A549 (cell line): ENCODE data around the gene POLR3C.

Source experiments
- SMC3 ChIP-seq: fragments of >200 bp; sonication (Bioruptor Twin); formaldehyde crosslinking; IDR thresholded peaks from 3 replicates; pipeline ENCODE4 v1.6.1; 2018; ENCODE audit warnings: inconsistent platforms
- TF ChIP-seq, protein P1 (sequence below): fragments of >200 bp; sonication (Bioruptor Twin); formaldehyde crosslinking; IDR thresholded peaks from 3 replicates; pipeline ENCODE4 v1.5.1; 2016

DNA sequence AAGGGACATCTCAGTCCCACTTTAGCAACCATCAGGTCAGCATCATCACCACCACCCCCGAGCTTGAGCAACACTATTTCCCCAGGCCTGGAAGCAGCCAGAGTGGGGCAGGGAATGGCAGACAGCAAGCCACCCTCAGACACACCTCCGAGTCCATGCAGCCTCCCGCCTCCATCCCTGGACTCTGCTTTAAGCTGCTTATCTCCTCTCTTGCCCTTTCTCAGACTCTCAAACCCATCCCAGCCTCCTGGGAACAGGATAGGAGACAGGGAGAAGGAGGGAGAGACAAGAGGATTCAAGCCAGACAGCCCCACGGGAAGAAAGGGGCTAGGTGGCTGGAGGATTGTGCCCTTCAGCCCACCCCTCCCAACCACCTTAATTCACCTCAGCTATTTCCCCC lies 33.2 kb downstream of the POLR3C start:
- no peak for TF ChIP-seq SMC3
- TF ChIP-seq, protein P1, sequence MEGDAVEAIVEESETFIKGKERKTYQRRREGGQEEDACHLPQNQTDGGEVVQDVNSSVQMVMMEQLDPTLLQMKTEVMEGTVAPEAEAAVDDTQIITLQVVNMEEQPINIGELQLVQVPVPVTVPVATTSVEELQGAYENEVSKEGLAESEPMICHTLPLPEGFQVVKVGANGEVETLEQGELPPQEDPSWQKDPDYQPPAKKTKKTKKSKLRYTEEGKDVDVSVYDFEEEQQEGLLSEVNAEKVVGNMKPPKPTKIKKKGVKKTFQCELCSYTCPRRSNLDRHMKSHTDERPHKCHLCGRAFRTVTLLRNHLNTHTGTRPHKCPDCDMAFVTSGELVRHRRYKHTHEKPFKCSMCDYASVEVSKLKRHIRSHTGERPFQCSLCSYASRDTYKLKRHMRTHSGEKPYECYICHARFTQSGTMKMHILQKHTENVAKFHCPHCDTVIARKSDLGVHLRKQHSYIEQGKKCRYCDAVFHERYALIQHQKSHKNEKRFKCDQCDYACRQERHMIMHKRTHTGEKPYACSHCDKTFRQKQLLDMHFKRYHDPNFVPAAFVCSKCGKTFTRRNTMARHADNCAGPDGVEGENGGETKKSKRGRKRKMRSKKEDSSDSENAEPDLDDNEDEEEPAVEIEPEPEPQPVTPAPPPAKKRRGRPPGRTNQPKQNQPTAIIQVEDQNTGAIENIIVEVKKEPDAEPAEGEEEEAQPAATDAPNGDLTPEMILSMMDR, result no peak
